ENCODE measurements around the gene ASPHD2.
A peak's percentile ranks its signal among the peaks of the same experiment; 100 is the strongest.

ASPHD2 gene

GRCh38 chr22:26481694-26482093 lies 52.6 kb downstream of the ASPHD2 start:
- Histone ChIP-seq H3K4me3 (ENCODE audit: low read depth, low read length) (no peak overlapping the region), H3K27me3 (ENCODE audit: control insufficient read depth, insufficient read depth, low read length) (no peaks in the 10 kb centered on the region), H3K36me3 (ENCODE audit: control insufficient read depth, insufficient read depth, low read length) (peaks cover 15% of the 10 kb centered on the region), H3K9ac (ENCODE audit: low read depth, low read length) (peak overlapping the region; percentile 62), H3K4me1 (ENCODE audit: control insufficient read depth, insufficient read depth, low read length) (peaks cover 15% of the 10 kb centered on the region), H3K9me3 (ENCODE audit: control insufficient read depth, insufficient read depth, low read length) (no peaks in the 10 kb centered on the region)

- Histone ChIP-seq H3K36me3 (ENCODE audit: control insufficient read depth, insufficient read depth, low read length) (peaks cover 11% of the 10 kb centered on the region), H3K9me3 (ENCODE audit: control insufficient read depth, insufficient read depth, low read length) (no peaks in the 10 kb centered on the region), H3K4me1 (ENCODE audit: control insufficient read depth, insufficient read depth, low read length) (peaks cover 15% of the 10 kb centered on the region), H3K4me3 (ENCODE audit: low read depth, low read length) (no peak overlapping the region), H3K9ac (ENCODE audit: low read depth, low read length) (no peak overlapping the region), H3K27me3 (ENCODE audit: control insufficient read depth, insufficient read depth, low read length) (no peaks in the 10 kb centered on the region)
These were observed 53.1 kb downstream of the ASPHD2 start for GRCh38 chr22:26482161-26482560.

GRCh38 chr22:26483043-26483438 lies 54.0 kb downstream of the ASPHD2 start:
- Histone ChIP-seq H3K4me1 (ENCODE audit: control insufficient read depth, insufficient read depth, low read length) (peaks cover 15% of the 10 kb centered on the region), H3K9ac (ENCODE audit: low read depth, low read length) (peak overlapping the region; percentile 91), H3K9me3 (ENCODE audit: control insufficient read depth, insufficient read depth, low read length) (no peaks in the 10 kb centered on the region), H3K36me3 (ENCODE audit: control insufficient read depth, insufficient read depth, low read length) (peaks cover 10% of the 10 kb centered on the region), H3K27me3 (ENCODE audit: control insufficient read depth, insufficient read depth, low read length) (no peaks in the 10 kb centered on the region), H3K4me3 (ENCODE audit: low read depth, low read length) (peak overlapping the region; percentile 91)

- no peaks in the 10 kb centered on the region for H3K27me3 ChIP-seq (ENCODE audit: control insufficient read depth, insufficient read depth, low read length)
- no peaks in the 10 kb centered on the region for H3K9me3 ChIP-seq (ENCODE audit: control insufficient read depth, insufficient read depth, low read length)
- peak within 1 kb of the TSS; percentile 91 for H3K9ac ChIP-seq (ENCODE audit: low read depth, low read length)
- peaks cover 15% of the 10 kb centered on the region for H3K4me1 ChIP-seq (ENCODE audit: control insufficient read depth, insufficient read depth, low read length)
- H3K4me3 ChIP-seq (ENCODE audit: low read depth, low read length) = peak within 1 kb of the TSS; percentile 91
- peaks cover 15% of the 10 kb centered on the region for H3K36me3 ChIP-seq (ENCODE audit: control insufficient read depth, insufficient read depth, low read length)
These were observed 54.6 kb downstream of the ASPHD2 start, which contains the start of the genes HPS4 and SRRD for GRCh38 chr22:26483439-26484359. Gene HPS4, minus strand, starts transcription at chr22:26483783. Its CDS starts 2,021 bp downstream, at chr22:26481762. Gene SRRD, plus strand, starts transcription at chr22:26483877. Its CDS starts 14 bp downstream, at chr22:26483891.

GRCh38 chr22:26484360-26484706 lies 55.3 kb downstream of the ASPHD2 start:
- Histone ChIP-seq H3K27me3 (ENCODE audit: control insufficient read depth, insufficient read depth, low read length) (no peaks in the 10 kb centered on the region), H3K9ac (ENCODE audit: low read depth, low read length) (peak overlapping the region; percentile 9), H3K9me3 (ENCODE audit: control insufficient read depth, insufficient read depth, low read length) (no peaks in the 10 kb centered on the region), H3K4me3 (ENCODE audit: low read depth, low read length) (peak overlapping the region; percentile 91), H3K4me1 (ENCODE audit: control insufficient read depth, insufficient read depth, low read length) (peaks cover 15% of the 10 kb centered on the region), H3K36me3 (ENCODE audit: control insufficient read depth, insufficient read depth, low read length) (peaks cover 18% of the 10 kb centered on the region)

- H3K27me3 ChIP-seq (ENCODE audit: control insufficient read depth, insufficient read depth, low read length) = no peaks in the 10 kb centered on the region
- H3K9ac ChIP-seq (ENCODE audit: low read depth, low read length) = no peak overlapping the region
- peaks cover 15% of the 10 kb centered on the region for H3K4me1 ChIP-seq (ENCODE audit: control insufficient read depth, insufficient read depth, low read length)
- peaks cover 23% of the 10 kb centered on the region for H3K36me3 ChIP-seq (ENCODE audit: control insufficient read depth, insufficient read depth, low read length)
- H3K9me3 ChIP-seq (ENCODE audit: control insufficient read depth, insufficient read depth, low read length) = no peaks in the 10 kb centered on the region
- H3K4me3 ChIP-seq (ENCODE audit: low read depth, low read length) = peak overlapping the region; percentile 91
These were observed 56.0 kb downstream of the ASPHD2 start for GRCh38 chr22:26485013-26485412.

GRCh38 chr22:26485806-26486390 lies 56.8 kb downstream of the ASPHD2 start:
- Histone ChIP-seq H3K27me3 (ENCODE audit: control insufficient read depth, insufficient read depth, low read length) (no peaks in the 10 kb centered on the region), H3K9ac (ENCODE audit: low read depth, low read length) (no peak overlapping the region), H3K36me3 (ENCODE audit: control insufficient read depth, insufficient read depth, low read length) (peaks cover 17% of the 10 kb centered on the region), H3K4me1 (ENCODE audit: control insufficient read depth, insufficient read depth, low read length) (peaks cover 15% of the 10 kb centered on the region), H3K9me3 (ENCODE audit: control insufficient read depth, insufficient read depth, low read length) (no peaks in the 10 kb centered on the region), H3K4me3 (ENCODE audit: low read depth, low read length) (no peak overlapping the region)

GRCh38 chr22:26486394-26486793 lies 57.3 kb downstream of the ASPHD2 start:
- no peak overlapping the region for H3K9ac ChIP-seq (ENCODE audit: low read depth, low read length)
- H3K36me3 ChIP-seq (ENCODE audit: control insufficient read depth, insufficient read depth, low read length) = peaks cover 17% of the 10 kb centered on the region
- no peaks in the 10 kb centered on the region for H3K9me3 ChIP-seq (ENCODE audit: control insufficient read depth, insufficient read depth, low read length)
- H3K4me1 ChIP-seq (ENCODE audit: control insufficient read depth, insufficient read depth, low read length) = peaks cover 13% of the 10 kb centered on the region
- H3K4me3 ChIP-seq (ENCODE audit: low read depth, low read length) = no peak overlapping the region
- H3K27me3 ChIP-seq (ENCODE audit: control insufficient read depth, insufficient read depth, low read length) = no peaks in the 10 kb centered on the region

- Histone ChIP-seq H3K9me3 (ENCODE audit: control insufficient read depth, insufficient read depth, low read length) (no peaks in the 10 kb centered on the region), H3K36me3 (ENCODE audit: control insufficient read depth, insufficient read depth, low read length) (peaks cover 31% of the 10 kb centered on the region), H3K4me1 (ENCODE audit: control insufficient read depth, insufficient read depth, low read length) (peaks cover 2% of the 10 kb centered on the region), H3K27me3 (ENCODE audit: control insufficient read depth, insufficient read depth, low read length) (no peaks in the 10 kb centered on the region), H3K9ac (ENCODE audit: low read depth, low read length) (no peak overlapping the region), H3K4me3 (ENCODE audit: low read depth, low read length) (no peak overlapping the region)
These were observed 58.9 kb downstream of the ASPHD2 start for GRCh38 chr22:26487996-26488395.

GRCh38 chr22:26489447-26490036 lies 60.5 kb downstream of the ASPHD2 start:
- Histone ChIP-seq H3K9me3 (ENCODE audit: control insufficient read depth, insufficient read depth, low read length) (no peaks in the 10 kb centered on the region), H3K4me3 (ENCODE audit: low read depth, low read length) (no peak overlapping the region), H3K9ac (ENCODE audit: low read depth, low read length) (no peak overlapping the region), H3K4me1 (ENCODE audit: control insufficient read depth, insufficient read depth, low read length) (peaks cover 2% of the 10 kb centered on the region), H3K36me3 (ENCODE audit: control insufficient read depth, insufficient read depth, low read length) (peaks cover 46% of the 10 kb centered on the region), H3K27me3 (ENCODE audit: control insufficient read depth, insufficient read depth, low read length) (no peaks in the 10 kb centered on the region)

- Histone ChIP-seq H3K9ac (ENCODE audit: low read depth, low read length) (no peak overlapping the region), H3K4me3 (ENCODE audit: low read depth, low read length) (no peak overlapping the region), H3K9me3 (ENCODE audit: control insufficient read depth, insufficient read depth, low read length) (no peaks in the 10 kb centered on the region), H3K27me3 (ENCODE audit: control insufficient read depth, insufficient read depth, low read length) (no peaks in the 10 kb centered on the region), H3K36me3 (ENCODE audit: control insufficient read depth, insufficient read depth, low read length) (peaks cover 62% of the 10 kb centered on the region), H3K4me1 (ENCODE audit: control insufficient read depth, insufficient read depth, low read length) (no peaks in the 10 kb centered on the region)
These were observed 63.2 kb downstream of the ASPHD2 start for GRCh38 chr22:26492220-26492619.

Measured in iPS-15b (cell line).